GM12874 (cell line): ENCODE data around the gene IKBKE.

Experiments
- CTCF ChIP-seq: IDR thresholded peaks from 2 replicates; pipeline ENCODE4 v1.5.1; 2011; ENCODE audit warnings: low read depth, mild to moderate bottlenecking, control low read depth, low read length, moderate library complexity; ENCODE audit not compliant: insufficient read depth

The IKBKE gene

GRCh38 chr1:206517784-206518183, 47.5 kb downstream of the IKBKE start:
- TF ChIP-seq CTCF: no peak

- TF ChIP-seq CTCF: no peak
Measured at GRCh38 chr1:206518206-206518605, 47.9 kb downstream of the IKBKE start.

- no peak for TF ChIP-seq CTCF
Measured at GRCh38 chr1:206518743-206519142, 48.5 kb downstream of the IKBKE start.

GRCh38 chr1:206521127-206521526, 50.9 kb downstream of the IKBKE start:
- no peak for TF ChIP-seq CTCF

GRCh38 chr1:206521694-206522402, 51.6 kb downstream of the IKBKE start:
- TF ChIP-seq CTCF: no peak

- TF ChIP-seq CTCF: no peak
Measured at GRCh38 chr1:206524739-206525364, 54.6 kb downstream of the IKBKE start.

GRCh38 chr1:206526064-206526911, 56.0 kb downstream of the IKBKE start:
- no peak for TF ChIP-seq CTCF
